Endothelial cell of umbilical vein (primary cell): ENCODE measurements around the gene CBFA2T3. TPM values are rescaled to one million over a fixed set of nuclear protein-coding genes. Genes with fewer than 3 reads are reported as not detected.

ENCODE experiments used
- BruUV-seq: library from RNA; stranded (reverse); fragments of 400-500 nt; replicated peaks from 2 replicates; lab custom pipeline; 2021; lab: Mats Ljungman, UMichigan
- CTCF ChIA-PET: fragments of 300-600, 350-600 bp; sonication (Branson Sonifier 250); formaldehyde crosslinking; loops from one replicate; lab custom pipeline; 2021; ENCODE audit warnings: antibody characterized with exemption, inconsistent platforms; lab: Charles Lee
- POLR2A ChIA-PET: fragments of 300-600, 350-600 bp; sonication (Branson Sonifier 250); formaldehyde crosslinking; loops from one replicate; lab custom pipeline; 2021; ENCODE audit warnings: antibody characterized with exemption, inconsistent platforms; lab: Charles Lee
- DNase-seq: peaks from one replicate; pipeline ENCODE4 v3.0.0-alpha.2; 2011; ENCODE audit warnings: low read depth, low spot score
- FAIRE-seq: peaks from 2 replicates; lab custom pipeline; 2011; peaks lifted over from hg19 to GRCh38; lab: Jason Lieb, UNC
- H2AFZ ChIP-seq: 2 replicates; pipeline ENCODE4 v1.6.0; 2012; ENCODE audit warnings: low read depth, low read length, control low read depth, inconsistent platforms
- H3K27ac ChIP-seq: 2 replicates; pipeline ENCODE4 v1.5.1; 2011; ENCODE audit warnings: low read depth, mild to moderate bottlenecking, control low read depth, low read length, moderate library complexity; ENCODE audit not compliant: insufficient read depth
- H3K27me3 ChIP-seq, 2 experiments: 2 replicates each; pipeline versions ENCODE4 v1.6.0 to v1.6.1; 2011; ENCODE audit warnings: low read length in 2 of 2, mixed read lengths in 1 of 2; ENCODE audit not compliant: control insufficient read depth in 2 of 2, insufficient read depth in 2 of 2
- H3K36me3 ChIP-seq, 2 experiments: 2 replicates in 1 of 2; 3 replicates in 1 of 2; pipeline ENCODE4 v1.5.1; 2011; ENCODE audit warnings: low read length in 2 of 2, mild to moderate bottlenecking in 1 of 2, moderate library complexity in 1 of 2; ENCODE audit not compliant: control insufficient read depth in 2 of 2, insufficient read depth in 2 of 2; ENCODE audit errors: extremely low read depth in 1 of 2
- H3K4me1 ChIP-seq: 3 replicates; pipeline ENCODE4 v1.5.1; 2011; ENCODE audit warnings: mild to moderate bottlenecking, low read length; ENCODE audit not compliant: control insufficient read depth, insufficient read depth; ENCODE audit errors: extremely low read depth
- H3K4me2 ChIP-seq: 2 replicates; pipeline ENCODE4 v1.6.1; 2011; ENCODE audit warnings: low read length, control low read depth, mixed read lengths; ENCODE audit not compliant: insufficient read depth
- H3K4me3 ChIP-seq, 3 experiments: fragments of 200-600 bp in 1 of 3; sonication (generic), shearing (Covaris generic) in 1 of 3; replicated peaks in 1 of 3; 2 replicates each; pipeline ENCODE4 v1.5.1; 2011 to 2016; ENCODE audit warnings: control low read depth in 3 of 3, low read length in 3 of 3, mild to moderate bottlenecking in 2 of 3, inconsistent platforms in 1 of 3, low read depth in 1 of 3, moderate library complexity in 1 of 3; ENCODE audit not compliant: insufficient read depth in 1 of 3
- H3K79me2 ChIP-seq: 2 replicates; pipeline ENCODE4 v1.6.0; 2012; ENCODE audit warnings: low read length, inconsistent platforms; ENCODE audit not compliant: control insufficient read depth, insufficient read depth
- H3K9ac ChIP-seq: replicated peaks from 2 replicates; pipeline ENCODE3; 2011; ENCODE audit warnings: low read length, control low read depth; ENCODE audit not compliant: insufficient read depth; ENCODE audit errors: extremely low read depth
- H3K9me1 ChIP-seq: replicated peaks from 3 replicates; pipeline ENCODE4 v1.6.0; 2011; ENCODE audit warnings: mild to moderate bottlenecking, low read length; ENCODE audit not compliant: control insufficient read depth, insufficient read depth; ENCODE audit errors: extremely low read depth
- H3K9me3 ChIP-seq: replicated peaks from 2 replicates; pipeline ENCODE4 v1.5.1; 2012; ENCODE audit warnings: low read length, inconsistent platforms; ENCODE audit not compliant: control insufficient read depth, insufficient read depth
- H4K20me1 ChIP-seq: replicated peaks from 2 replicates; pipeline ENCODE3; 2011; ENCODE audit warnings: mild to moderate bottlenecking, low read length; ENCODE audit not compliant: control insufficient read depth, insufficient read depth; ENCODE audit errors: extremely low read depth
- CTCF ChIP-seq, 2 donors: IDR thresholded peaks; 1 replicate in 1 of 2; 2 replicates in 1 of 2; pipeline ENCODE4 v1.5.1; 2011; ENCODE audit warnings: low read length in 2 of 2, mild to moderate bottlenecking in 2 of 2, moderate library complexity in 2 of 2, control low read depth in 1 of 2, inconsistent platforms in 1 of 2, low read depth in 1 of 2; ENCODE audit not compliant: insufficient read depth in 1 of 2; ENCODE audit errors: extremely low read depth in 1 of 2
- EZH2 ChIP-seq: IDR thresholded peaks from 2 replicates; pipeline ENCODE4 v1.6.1; 2012; ENCODE audit warnings: borderline replicate concordance, low read depth, mild to moderate bottlenecking, moderate library complexity, low read length, inconsistent platforms; ENCODE audit not compliant: severe bottlenecking
- FOS ChIP-seq: IDR thresholded peaks from 2 replicates; pipeline ENCODE4 v1.6.1; 2011; ENCODE audit warnings: mild to moderate bottlenecking, low read length, moderate library complexity, borderline replicate concordance; ENCODE audit not compliant: insufficient read depth
- GATA2 ChIP-seq: IDR thresholded peaks from 2 replicates; pipeline ENCODE4 v1.7.0; 2011; ENCODE audit warnings: low read depth, mild to moderate bottlenecking, moderate library complexity, mixed read lengths, low read length; ENCODE audit not compliant: insufficient read length, insufficient read depth
- JUN ChIP-seq: IDR thresholded peaks from 2 replicates; pipeline ENCODE4 v1.6.1; 2011; ENCODE audit warnings: borderline replicate concordance, low read depth; ENCODE audit not compliant: insufficient read length, insufficient read depth
- MAX ChIP-seq: IDR thresholded peaks from 2 replicates; pipeline ENCODE4 v1.6.1; 2011; ENCODE audit not compliant: insufficient read depth, insufficient read length
- MYC ChIP-seq: IDR thresholded peaks from one replicate; pipeline ENCODE4 v1.6.1; 2011; ENCODE audit warnings: mild to moderate bottlenecking, low read depth, low read length
- POLR2A ChIP-seq: IDR thresholded peaks from 2 replicates; pipeline ENCODE4 v1.6.1; 2012; ENCODE audit warnings: low read depth, mild to moderate bottlenecking, control low read depth, low read length
- POLR2AphosphoS5 ChIP-seq: IDR thresholded peaks from 2 replicates; pipeline ENCODE4 v1.6.1; 2012; ENCODE audit warnings: low read depth, mild to moderate bottlenecking, control low read depth, low read length, moderate library complexity; ENCODE audit not compliant: insufficient read depth
- dilution Hi-C: fragments of 300-500 bp; cut with MboI; formaldehyde crosslinking; loops from one replicate; pipeline ENCODE4 v1.15.0; 2019; ENCODE audit warnings: low sequenced_read_pairs; ENCODE audit not compliant: extremely low pct_ligation_motif_present
- intact Hi-C: fragments of 100-400 bp; cut with micrococcal nuclease; formaldehyde crosslinking; loops from one replicate; pipeline ENCODE4 v1.10.0; 2022
- polyA plus RNA-seq, 4 experiments: library from polyadenylated mRNA; depleted of rRNA in 3 of 4; stranded (reverse) in 3 of 4; unstranded in 1 of 4; fragments of >200 nt; gene quantifications; 2 replicates each; pipeline versions ENCODE4 v1.2.1 to v1.2.3, GENCODE V29; 2011 to 2012; ENCODE audit warnings: missing spikeins in 1 of 4
- total RNA-seq: library from RNA; stranded (reverse); gene quantifications from 2 replicates; pipeline ENCODE4 v1.2.3, GENCODE V29; 2021

The CBFA2T3 gene
- total and polyA plus RNA-seq, 2 donors (not counting 3 experiments of a cell fraction or from before 2014, with no cell fraction given), result not detected

- Histone ChIP-seq H3K27me3 (no peaks in the 10 kb centered on the region), H3K4me2 (no peak overlapping the region), H3K36me3 (no peaks in the 10 kb centered on the region), H2AFZ (no peak overlapping the region), H3K27ac (no peak overlapping the region), H3K79me2 (no peaks in the 10 kb centered on the region), H3K4me3 (no peak overlapping the region), H3K9me1 (no peaks in the 10 kb centered on the region), H3K9me3 (no peaks in the 10 kb centered on the region), H3K4me1 (no peaks in the 10 kb centered on the region), H3K9ac (no peak overlapping the region), H4K20me1 (no peaks in the 10 kb centered on the region)
- ChIA-PET POLR2A (no interaction called here), CTCF (no interaction called here)
- no TSS peak for BruUV-seq
- intact Hi-C loops (no loop called here), dilution Hi-C loops (no loop called here)
- TF ChIP-seq EZH2 (no peak), MYC (no peak)
- no peak for FAIRE-seq
- DNase-seq, result no peak
These were observed 90.6 kb downstream of the CBFA2T3 start for GRCh38 chr16:88886420-88886844.

GRCh38 chr16:88885693-88886280, 91.2 kb downstream of the CBFA2T3 start:
- H2AFZ ChIP-seq, result no peak overlapping the region
- no TSS peak for BruUV-seq

More at GRCh38 chr16:88885693-88886280, 91.2 kb downstream of the CBFA2T3 start:
- Histone ChIP-seq H3K9ac (no peak overlapping the region), H3K4me1 (no peaks in the 10 kb centered on the region), H4K20me1 (no peaks in the 10 kb centered on the region), H3K27me3 (no peaks in the 10 kb centered on the region), H3K79me2 (no peaks in the 10 kb centered on the region), H3K36me3 (no peaks in the 10 kb centered on the region), H3K9me3 (no peaks in the 10 kb centered on the region), H3K4me2 (no peak overlapping the region), H3K4me3 (no peak overlapping the region), H3K27ac (no peak overlapping the region), H3K9me1 (no peaks in the 10 kb centered on the region)
- no peak for DNase-seq
- dilution Hi-C loops (no loop called here), intact Hi-C loops (no loop called here)
- no peak for FAIRE-seq
- TF ChIP-seq POLR2A, result no peak
- no peak for TF ChIP-seq FOS
- TF ChIP-seq GATA2, result no peak
- TF ChIP-seq JUN, result no peak
- no peak for TF ChIP-seq MYC
- no peak for TF ChIP-seq POLR2AphosphoS5
- TF ChIP-seq MAX, result no peak
- no peak for TF ChIP-seq EZH2
- no peak for TF ChIP-seq CTCF (IDR thresholded peaks at IDR 0.05; ENCODE audit: extremely low read depth in 1 of 2, insufficient read depth in 1 of 2, low read depth in 1 of 2, low read length in 2 of 2)
- ChIA-PET CTCF (no interaction called here), POLR2A (no interaction called here)
